ENCODE data around the gene NF1.

- TF ChIP-seq CTCF (IDR thresholded peaks at IDR 0.05) (no peak), E2F1 (CRISPR knock-in tag; IDR thresholded peaks at IDR 0.05) (no peak), PRDM15 (CRISPR knock-in tag; IDR thresholded peaks at IDR 0.05) (no peak)
Measured at GRCh38 chr17:31236137-31236536, 141.4 kb downstream of the NF1 start.
